ENCODE data around the gene CAMTA1.

DNA sequence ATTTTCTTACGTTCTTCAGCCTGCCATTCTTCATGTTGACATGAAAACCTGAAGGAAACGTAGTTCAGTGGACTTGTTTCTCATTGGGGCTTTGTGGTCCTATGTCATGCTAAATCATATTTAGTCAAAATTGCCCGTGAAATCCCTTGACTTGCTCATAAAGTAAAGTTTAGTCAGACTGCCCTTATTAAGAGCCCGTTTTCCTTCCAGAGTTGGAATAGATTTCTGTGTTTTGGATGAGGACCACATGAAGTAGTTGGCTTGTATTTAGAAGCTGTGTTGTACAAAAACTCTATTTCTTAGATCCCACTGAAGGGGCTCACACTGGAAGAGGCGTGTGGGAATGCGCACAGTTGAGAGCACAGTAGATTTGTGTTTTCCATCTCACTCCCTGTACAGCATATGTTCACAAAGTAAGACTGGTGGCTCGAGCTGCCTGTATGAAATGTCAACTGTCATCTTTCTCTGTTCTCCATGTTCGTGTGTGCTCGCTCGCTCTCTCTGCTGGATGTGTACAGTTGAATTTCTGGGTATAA, 42.4 kb downstream of the CAMTA1 start:
- no peak for TF ChIP-seq XRCC4 (IDR thresholded peaks at IDR 0.05; ENCODE audit: extremely low read depth, insufficient read depth, insufficient read length)
- no peak for TF ChIP-seq MEF2D (tag; conservative IDR thresholded peaks at IDR 0.05; ENCODE audit: low read depth)
- no peak for TF ChIP-seq TCF7 (IDR thresholded peaks at IDR 0.05; ENCODE audit: borderline replicate concordance)
- TF ChIP-seq ZBED1 (IDR thresholded peaks at IDR 0.05) = no peak
- TF ChIP-seq, protein P1, sequence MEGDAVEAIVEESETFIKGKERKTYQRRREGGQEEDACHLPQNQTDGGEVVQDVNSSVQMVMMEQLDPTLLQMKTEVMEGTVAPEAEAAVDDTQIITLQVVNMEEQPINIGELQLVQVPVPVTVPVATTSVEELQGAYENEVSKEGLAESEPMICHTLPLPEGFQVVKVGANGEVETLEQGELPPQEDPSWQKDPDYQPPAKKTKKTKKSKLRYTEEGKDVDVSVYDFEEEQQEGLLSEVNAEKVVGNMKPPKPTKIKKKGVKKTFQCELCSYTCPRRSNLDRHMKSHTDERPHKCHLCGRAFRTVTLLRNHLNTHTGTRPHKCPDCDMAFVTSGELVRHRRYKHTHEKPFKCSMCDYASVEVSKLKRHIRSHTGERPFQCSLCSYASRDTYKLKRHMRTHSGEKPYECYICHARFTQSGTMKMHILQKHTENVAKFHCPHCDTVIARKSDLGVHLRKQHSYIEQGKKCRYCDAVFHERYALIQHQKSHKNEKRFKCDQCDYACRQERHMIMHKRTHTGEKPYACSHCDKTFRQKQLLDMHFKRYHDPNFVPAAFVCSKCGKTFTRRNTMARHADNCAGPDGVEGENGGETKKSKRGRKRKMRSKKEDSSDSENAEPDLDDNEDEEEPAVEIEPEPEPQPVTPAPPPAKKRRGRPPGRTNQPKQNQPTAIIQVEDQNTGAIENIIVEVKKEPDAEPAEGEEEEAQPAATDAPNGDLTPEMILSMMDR (IDR thresholded peaks at IDR 0.05 in 2 of 3, conservative IDR thresholded peaks at IDR 0.05 in 1 of 3; ENCODE audit: insufficient read depth in 2 of 3, low read depth in 1 of 3, low read length in 3 of 3) = no peak
- TF ChIP-seq POU5F1 (IDR thresholded peaks at IDR 0.05; ENCODE audit: borderline replicate concordance, low read depth, low read length, partially characterized antibody) = no peak
- no peak for TF ChIP-seq JUN (IDR thresholded peaks at IDR 0.05; ENCODE audit: borderline replicate concordance, low read depth, low read length)
- no peak for TF ChIP-seq JUN (CRISPR knock-in tag; IDR thresholded peaks at IDR 0.05; ENCODE audit: borderline replicate concordance)
- no peak for TF ChIP-seq CBFA2T2 (conservative IDR thresholded peaks at IDR 0.05)
- TF ChIP-seq BCOR (IDR thresholded peaks at IDR 0.05) = no peak
